K562 (cell line): ENCODE measurements around the gene ZBTB49. TPM values are rescaled to one million over a fixed set of nuclear protein-coding genes. Genes with fewer than 3 reads are reported as not detected.

ENCODE experiments used
- ATAC-seq: fragments of 200-7000 bp; cut with Tn5 transposase; 3 replicates; pipeline ENCODE4 v1.9.1; 2020; ENCODE audit warnings: moderate library complexity
- BruUV-seq: library from RNA; stranded (reverse); fragments of 400-500 nt; replicated peaks from 2 replicates; lab custom pipeline; 2021; lab: Mats Ljungman, UMichigan
- CTCF ChIA-PET: fragments of 300-600 bp; formaldehyde crosslinking; extraction: SDS; loops from one replicate; lab custom pipeline; 2021; ENCODE audit warnings: low intra/inter-chr PET ratio; lab: Yijun Ruan, JAX
- POLR2A ChIA-PET: fragments of 300-600, 350-650 bp; sonication (Branson Sonifier 250); formaldehyde crosslinking; extraction: SDS; loops from one replicate; lab custom pipeline; 2021; ENCODE audit warnings: antibody characterized with exemption, inconsistent platforms; lab: Yijun Ruan, JAX
- DNase-seq, 4 experiments: peaks; one replicate each; pipeline versions ENCODE4 v3.0.0 to v3.0.0-alpha.2; 2011 to 2018; ENCODE audit warnings: low spot score in 3 of 4, mixed read lengths in 3 of 4; ENCODE audit errors: extremely low read depth in 1 of 4
- FAIRE-seq: peaks from 2 replicates; lab custom pipeline; 2011; peaks lifted over from hg19 to GRCh38; lab: Jason Lieb, UNC
- H2AFZ ChIP-seq: 2 replicates; pipeline ENCODE4 v1.6.0; 2011; ENCODE audit warnings: low read depth, low read length, control low read depth, inconsistent platforms
- H3K27ac ChIP-seq: fragments of 200-600 bp; 3 replicates; pipeline ENCODE4 v1.8.0; 2011; ENCODE audit warnings: low read depth, mild to moderate bottlenecking, control low read depth, inconsistent platforms, low read length, moderate library complexity, mixed read lengths; ENCODE audit errors: extremely low read depth
- H3K27me3 ChIP-seq, 2 experiments: fragments of 300-600 bp in 1 of 2; 2 replicates in 1 of 2; 3 replicates in 1 of 2; pipeline versions ENCODE4 v1.6.0 to v1.8.0; 2011; ENCODE audit warnings: inconsistent platforms in 2 of 2, low read length in 2 of 2, mild to moderate bottlenecking in 1 of 2, mixed read lengths in 1 of 2, moderate library complexity in 1 of 2; ENCODE audit not compliant: control insufficient read depth in 2 of 2, insufficient read depth in 2 of 2
- H3K36me3 ChIP-seq: fragments of 300-600 bp; 3 replicates; pipeline ENCODE4 v1.8.0; 2011; ENCODE audit warnings: mild to moderate bottlenecking, low read length, inconsistent platforms; ENCODE audit not compliant: control insufficient read depth, insufficient read depth
- H3K4me1 ChIP-seq, 2 experiments: fragments of 200-600 bp in 1 of 2; replicated peaks in 1 of 2; 2 replicates in 1 of 2; 3 replicates in 1 of 2; pipeline versions ENCODE4 v1.5.1 to v1.8.0; 2011; ENCODE audit warnings: inconsistent platforms in 2 of 2, low read length in 2 of 2, mild to moderate bottlenecking in 1 of 2, mixed read lengths in 1 of 2, moderate library complexity in 1 of 2; ENCODE audit not compliant: control insufficient read depth in 2 of 2, insufficient read depth in 2 of 2
- H3K4me2 ChIP-seq: 2 replicates; pipeline ENCODE4 v1.6.1; 2011; ENCODE audit warnings: low read length, control low read depth, inconsistent platforms, mixed read lengths; ENCODE audit not compliant: insufficient read depth
- H3K4me3 ChIP-seq: fragments of 200-600 bp; sonication (generic), shearing (Covaris generic); 2 replicates; pipeline ENCODE4 v1.5.1; 2016; ENCODE audit warnings: control low read depth, inconsistent platforms
- H3K79me2 ChIP-seq: fragments of 200-600 bp; 3 replicates; pipeline ENCODE4 v1.8.0; 2011; ENCODE audit warnings: low read length, inconsistent platforms; ENCODE audit not compliant: control insufficient read depth, insufficient read depth
- H3K9ac ChIP-seq, 2 experiments: 2 replicates each; pipeline versions ENCODE4 v1.6.0 to v1.6.1; 2011; ENCODE audit warnings: low read depth in 2 of 2, low read length in 2 of 2, control low read depth in 1 of 2, inconsistent platforms in 1 of 2, mild to moderate bottlenecking in 1 of 2, mixed read lengths in 1 of 2; ENCODE audit not compliant: insufficient read depth in 1 of 2
- H3K9me1 ChIP-seq: one replicate; pipeline ENCODE4 v1.6.0; 2011; ENCODE audit warnings: inconsistent platforms, mild to moderate bottlenecking, low read length, moderate library complexity; ENCODE audit not compliant: control insufficient read depth, insufficient read depth
- H3K9me3 ChIP-seq: replicated peaks from 2 replicates; pipeline ENCODE4 v1.5.1; 2011; ENCODE audit warnings: low read depth, low read length, inconsistent platforms; ENCODE audit not compliant: control insufficient read depth, insufficient read depth
- H4K20me1 ChIP-seq: replicated peaks from 2 replicates; pipeline ENCODE4 v1.6.1; 2011; ENCODE audit warnings: low read length, inconsistent platforms, mixed read lengths; ENCODE audit not compliant: control insufficient read depth, insufficient read depth
- ATF3 ChIP-seq, 2 experiments: fragments of 450-650 bp in 1 of 2; sonication (generic) in 1 of 2; formaldehyde crosslinking in 1 of 2; IDR thresholded peaks in 1 of 2; conservative IDR thresholded peaks in 1 of 2; 2 replicates each; pipeline versions ENCODE4 v1.6.1 to v1.8.1; 2016 to 2023; ENCODE audit warnings: mild to moderate bottlenecking in 2 of 2, moderate library complexity in 2 of 2, inconsistent platforms in 1 of 2, missing genetic modification reagents in 1 of 2
- E2F1 ChIP-seq: sonication (generic); formaldehyde crosslinking; IDR thresholded peaks from 2 replicates; pipeline ENCODE4 v1.8.1; 2023; ENCODE audit warnings: mild to moderate bottlenecking, missing genetic modification reagents, moderate library complexity
- NFATC3 ChIP-seq: fragments of 450-650 bp; IDR thresholded peaks from 2 replicates; pipeline ENCODE4 v1.6.1; 2017; ENCODE audit warnings: mild to moderate bottlenecking
- RBM39 ChIP-seq: fragments of 200-400 bp; formaldehyde crosslinking; optimal IDR thresholded peaks from 2 replicates; pipeline ENCODE3; 2018; ENCODE audit warnings: low read depth, low read length
- TAF7 ChIP-seq: fragments of 450-650 bp; IDR thresholded peaks from 2 replicates; pipeline ENCODE4 v1.6.1; 2016; ENCODE audit warnings: missing genetic modification characterization, missing compliant biosample characterization
- ZBED1 ChIP-seq: IDR thresholded peaks from 2 replicates; pipeline ENCODE4 v1.6.1; 2014
- ZBTB2 ChIP-seq: fragments of 450-650 bp; IDR thresholded peaks from 2 replicates; pipeline ENCODE4 v1.6.1; 2016; ENCODE audit warnings: antibody characterized with exemption
- ZBTB40 ChIP-seq, 2 experiments: fragments of 450-650 bp in 1 of 2; sonication (generic) in 1 of 2; formaldehyde crosslinking in 1 of 2; IDR thresholded peaks; 2 replicates each; pipeline versions ENCODE4 v1.7.1 to v1.9.0; 2016 to 2022; ENCODE audit warnings: inconsistent platforms in 1 of 2, mild to moderate bottlenecking in 1 of 2, missing genetic modification reagents in 1 of 2
- WGBS: fragments of 100-300 bp; shearing (Covaris generic); methylation state at CpG from one replicate; pipeline ENCODE4 v1.1.6; 2016; ENCODE audit warnings: low coverage, mixed read lengths; ENCODE audit not compliant: insufficient coverage; ENCODE audit errors: missing lambda C conversion rate; 5-methylcytosine and 5-hydroxymethylcytosine counted together
- in situ Hi-C: fragments of 300-500 bp; cut with MboI; formaldehyde crosslinking; loops from 4 replicates; pipeline ENCODE4 v1.15.0; 2018; ENCODE audit warnings: inconsistent platforms, mixed read lengths
- intact Hi-C: fragments of 100-400 bp; cut with micrococcal nuclease; formaldehyde crosslinking; loops from 2 replicates; pipeline ENCODE4 v1.14.2; 2022
- polyA plus RNA-seq, 8 experiments: library from polyadenylated mRNA; depleted of rRNA in 4 of 8; stranded (reverse) in 5 of 8; unstranded in 3 of 8; fragments of >200 nt; fragmentation: Nextera tagmentation in 2 of 8; fragmentation: Illumina TruSeq in 1 of 8; extraction: Ambion mirVana in 2 of 8; extraction: Trizol in 1 of 8; gene quantifications; 2 replicates each; pipeline versions ENCODE4 v1.2.1 to v1.2.3, GENCODE V29; 2011 to 2014; ENCODE audit warnings: inconsistent platforms in 1 of 8, missing spikeins in 1 of 8
- total RNA-seq, 7 experiments: library from RNA; depleted of rRNA in 6 of 7; stranded (reverse); fragments of >200 nt in 6 of 7; fragmentation: Illumina TruSeq in 2 of 7; extraction: Trizol in 2 of 7; gene quantifications; 2 replicates each; pipeline versions ENCODE4 v1.2.1 to v1.2.3, GENCODE V29; 2011 to 2021; ENCODE audit warnings: low replicate concordance in 1 of 7

Gene ZBTB49
- total and polyA plus RNA-seq, 9 of the 15 experiments (the other 6 are each of a cell fraction or from before 2014, with no cell fraction given) = 0.49 to 8.0 (median 4.2) TPM

GRCh38 chr4:4316150-4316495 lies 26.1 kb downstream of the ZBTB49 start:
- Histone ChIP-seq H4K20me1 (no peaks in the 10 kb centered on the region), H3K36me3 (peaks cover 13% of the 10 kb centered on the region; the same call in 2 of the 3 replicates), H3K9me3 (no peaks in the 10 kb centered on the region), H3K4me2 (no peak overlapping the region), H2AFZ (no peak overlapping the region), H3K27ac (no peak overlapping the region), H3K9me1 (no peaks in the 10 kb centered on the region), H3K79me2 (no peaks in the 10 kb centered on the region), H3K4me1 (peaks cover 1 to 4% of the 10 kb centered on the region in 2 experiments; a peak in 3 of 5 replicates), H3K9ac (peak overlapping the region in 1 of 2 experiments; percentile 19; a peak in 1 of 4 replicates), H3K4me3 (no peak overlapping the region), H3K27me3 (no peaks in the 10 kb centered on the region)
- ChIA-PET CTCF (no interaction called here), POLR2A (no interaction called here)
- intact Hi-C loops = no loop called here
- BruUV-seq = no TSS peak
- ATAC-seq (no peak), DNase-seq (no peak), FAIRE-seq (no peak)
- WGBS = 75% methylated on average over 13 of the region's 13 CpGs
- in situ Hi-C loops = no loop called here
- TF ChIP-seq E2F1 (no peak), TAF7 (tag) (no peak), RBM39 (no peak), NFATC3 (no peak), ZBTB2 (no peak), ZBED1 (no peak), ATF3 (IDR thresholded peaks at IDR 0.05) (no peak), ATF3 (CRISPR knock-in tag; conservative IDR thresholded peaks at IDR 0.05) (no peak), ZBTB40 (IDR thresholded peaks at IDR 0.05) (no peak), ZBTB40 (CRISPR knock-in tag; IDR thresholded peaks at IDR 0.05) (no peak)
